NCI-H1105 (cell line): ENCODE results near the gene IQSEC1.
A peak's percentile ranks its signal among the peaks of the same experiment; 100 is the strongest.
"Not testable (repeated sequence)": the region's sequence is repeated elsewhere in the genome, so short reads cannot be mapped to it uniquely, and the experiment has no call there.

Source experiments
- DNase-seq: peaks from one replicate; lab custom pipeline; 2025; lab: John Stamatoyannopoulos, UW

IQSEC1 gene

GRCh38 chr3:12892840-12893189, 180.4 kb downstream of the IQSEC1 start:
- DNase-seq: no peak

- DNase-seq: peak; percentile 21
Observed at GRCh38 chr3:12891985-12892839, 181.0 kb downstream of the IQSEC1 start.

- no peak for DNase-seq
Observed at GRCh38 chr3:12891391-12891984, 181.7 kb downstream of the IQSEC1 start.

GRCh38 chr3:12890610-12891390, 182.4 kb downstream of the IQSEC1 start:
- no peak for DNase-seq

GRCh38 chr3:12886736-12887135, 186.5 kb downstream of the IQSEC1 start:
- no peak for DNase-seq

GRCh38 chr3:12886106-12886679, 187.0 kb downstream of the IQSEC1 start:
- no peak for DNase-seq

GRCh38 chr3:12885583-12885930, 187.7 kb downstream of the IQSEC1 start:
- no peak for DNase-seq

- DNase-seq: no peak
Observed at GRCh38 chr3:12884790-12885582, 188.2 kb downstream of the IQSEC1 start.

- no peak for DNase-seq
Observed at GRCh38 chr3:12884186-12884680, 189.0 kb downstream of the IQSEC1 start.

GRCh38 chr3:12882336-12883310, 190.6 kb downstream of the IQSEC1 start:
- no peak for DNase-seq

GRCh38 chr3:12881858-12882257, 191.4 kb downstream of the IQSEC1 start:
- not testable (repeated sequence) for DNase-seq

- no peak for DNase-seq
Observed at GRCh38 chr3:12879191-12879815, 193.9 kb downstream of the IQSEC1 start.

- not testable (repeated sequence) for DNase-seq
Observed at GRCh38 chr3:12878758-12879157, 194.5 kb downstream of the IQSEC1 start.

GRCh38 chr3:12878141-12878574, 195.1 kb downstream of the IQSEC1 start:
- DNase-seq: no peak

- no peak for DNase-seq
Observed at GRCh38 chr3:12877040-12877439, 196.2 kb downstream of the IQSEC1 start.

GRCh38 chr3:12875857-12876836, 197.1 kb downstream of the IQSEC1 start:
- no peak for DNase-seq

GRCh38 chr3:12871404-12871983, 201.7 kb downstream of the IQSEC1 start:
- DNase-seq: no peak

GRCh38 chr3:12870942-12871341, 202.3 kb downstream of the IQSEC1 start:
- no peak for DNase-seq
